H9 (cell line): ENCODE data around the gene MYH7. TPM values are rescaled to one million over a fixed set of nuclear protein-coding genes. Genes with fewer than 3 reads are reported as not detected.
A peak's percentile ranks its signal among the peaks of the same experiment; 100 is the strongest.

ENCODE experiments used
- DNase-seq: peaks from one replicate; pipeline ENCODE4 v3.0.0-alpha.2; 2017
- H2AFZ ChIP-seq: one replicate; pipeline ENCODE4 v1.6.1; 2013; ENCODE audit warnings: mild to moderate bottlenecking, low read length, control low read depth, moderate library complexity
- H2AK5ac ChIP-seq: 2 replicates; pipeline ENCODE4 v1.6.1; 2013; ENCODE audit warnings: low read length, control low read depth, mixed read lengths; ENCODE audit not compliant: insufficient read length
- H2BK120ac ChIP-seq: one replicate; pipeline ENCODE4 v1.6.1; 2013; ENCODE audit warnings: low read depth, mild to moderate bottlenecking, low read length, control low read depth, inconsistent platforms; ENCODE audit not compliant: poor library complexity, severe bottlenecking
- H2BK12ac ChIP-seq: 2 replicates; pipeline ENCODE4 v1.6.1; 2013; ENCODE audit warnings: low read length, control low read depth, mixed read lengths, low read depth; ENCODE audit not compliant: insufficient read length
- H2BK15ac ChIP-seq: 2 replicates; pipeline ENCODE4 v1.6.1; 2013; ENCODE audit warnings: low read depth, low read length, control low read depth
- H2BK20ac ChIP-seq: one replicate; pipeline ENCODE4 v1.6.1; 2013; ENCODE audit warnings: low read depth, mild to moderate bottlenecking, low read length, control low read depth, inconsistent platforms; ENCODE audit not compliant: poor library complexity, severe bottlenecking
- H2BK5ac ChIP-seq: 2 replicates; pipeline ENCODE4 v1.6.1; 2013; ENCODE audit warnings: low read length, control low read depth, mixed read lengths; ENCODE audit not compliant: insufficient read length
- H3K14ac ChIP-seq: 2 replicates; pipeline ENCODE4 v1.6.1; 2013; ENCODE audit warnings: low read length, control low read depth; ENCODE audit not compliant: insufficient read depth
- H3K18ac ChIP-seq: 2 replicates; pipeline ENCODE4 v1.6.1; 2013; ENCODE audit warnings: low read depth, mild to moderate bottlenecking, mixed read lengths, low read length, control low read depth; ENCODE audit not compliant: insufficient read length
- H3K23ac ChIP-seq: 2 replicates; pipeline ENCODE4 v1.6.1; 2013; ENCODE audit warnings: low read length, control low read depth, mixed read lengths, low read depth; ENCODE audit not compliant: insufficient read length
- H3K23me2 ChIP-seq: 2 replicates; pipeline ENCODE4 v1.6.1; 2013; ENCODE audit warnings: low read depth, mild to moderate bottlenecking, mixed read lengths, low read length, control low read depth; ENCODE audit not compliant: insufficient read length, poor library complexity, severe bottlenecking
- H3K27ac ChIP-seq: 2 replicates; pipeline ENCODE4 v1.5.1; 2013; ENCODE audit warnings: low read length, control low read depth, mixed read lengths, low read depth; ENCODE audit not compliant: insufficient read length
- H3K27me3 ChIP-seq: 2 replicates; pipeline ENCODE4 v1.6.1; 2013; ENCODE audit warnings: low read length, control low read depth, inconsistent platforms; ENCODE audit not compliant: insufficient read depth
- H3K4ac ChIP-seq: 2 replicates; pipeline ENCODE4 v1.6.1; 2013; ENCODE audit warnings: low read depth, mild to moderate bottlenecking, control low read depth, inconsistent platforms, low read length, moderate library complexity
- H3K4me1 ChIP-seq: 2 replicates; pipeline ENCODE4 v1.6.1; 2013; ENCODE audit warnings: low read length, control low read depth, inconsistent platforms; ENCODE audit not compliant: insufficient read depth
- H3K4me2 ChIP-seq: 2 replicates; pipeline ENCODE4 v1.6.1; 2013; ENCODE audit warnings: low read length, control low read depth, mixed read lengths; ENCODE audit not compliant: insufficient read length, insufficient read depth
- H3K56ac ChIP-seq: 2 replicates; pipeline ENCODE4 v1.6.1; 2013; ENCODE audit warnings: low read depth, mild to moderate bottlenecking, mixed read lengths, low read length, control low read depth; ENCODE audit not compliant: insufficient read length
- H3K79me1 ChIP-seq: 2 replicates; pipeline ENCODE4 v1.6.1; 2013; ENCODE audit warnings: low read depth, mild to moderate bottlenecking, moderate library complexity, low read length, control low read depth, inconsistent platforms; ENCODE audit not compliant: insufficient read depth, poor library complexity, severe bottlenecking
- H3K79me2 ChIP-seq: 2 replicates; pipeline ENCODE4 v1.6.1; 2013; ENCODE audit warnings: low read length, control low read depth, inconsistent platforms; ENCODE audit not compliant: insufficient read depth
- H3K9ac ChIP-seq: 2 replicates; pipeline ENCODE4 v1.6.1; 2013; ENCODE audit warnings: low read length, control low read depth, mixed read lengths; ENCODE audit not compliant: insufficient read length; ENCODE audit errors: extremely low read depth
- H3K9me3 ChIP-seq: one replicate; pipeline ENCODE4 v1.6.1; 2013; ENCODE audit warnings: low read depth, low read length, inconsistent platforms; ENCODE audit not compliant: control insufficient read depth
- H3T11ph ChIP-seq: one replicate; pipeline ENCODE4 v1.6.1; 2013; ENCODE audit warnings: mild to moderate bottlenecking, low read length, control low read depth, inconsistent platforms
- H4K20me1 ChIP-seq: one replicate; pipeline ENCODE4 v1.6.1; 2013; ENCODE audit not compliant: control insufficient read depth, insufficient read length, insufficient read depth
- H4K5ac ChIP-seq: 2 replicates; pipeline ENCODE4 v1.6.1; 2013; ENCODE audit warnings: low read depth, mild to moderate bottlenecking, mixed read lengths, low read length, control low read depth; ENCODE audit not compliant: insufficient read length
- H4K8ac ChIP-seq: replicated peaks from 2 replicates; pipeline ENCODE4 v1.6.1; 2013; ENCODE audit warnings: low read length, control low read depth, mixed read lengths, low read depth; ENCODE audit not compliant: insufficient read length
- H4K91ac ChIP-seq: 2 replicates; pipeline ENCODE4 v1.6.1; 2013; ENCODE audit warnings: low read depth, mild to moderate bottlenecking, moderate library complexity, mixed read lengths, low read length, control low read depth; ENCODE audit not compliant: insufficient read length
- H3K27ac Mint-ChIP-seq, 3 experiments: 2 replicates in 2 of 3; 3 replicates in 1 of 3; pipeline ENCODE4 v1.8.0; 2020 to 2021; ENCODE audit warnings: mixed read lengths in 3 of 3, mild to moderate bottlenecking in 1 of 3, moderate library complexity in 1 of 3
- H3K27me3 Mint-ChIP-seq: 2 replicates; pipeline ENCODE4 v1.8.0; 2021; ENCODE audit warnings: low read depth, mild to moderate bottlenecking, moderate library complexity, mixed read lengths
- H3K36me3 Mint-ChIP-seq, 3 experiments: 2 replicates in 2 of 3; 3 replicates in 1 of 3; pipeline ENCODE4 v1.8.0; 2020 to 2021; ENCODE audit warnings: low read depth in 3 of 3, mixed read lengths in 3 of 3; ENCODE audit not compliant: insufficient read depth in 1 of 3
- H3K4me1 Mint-ChIP-seq, 2 experiments: 2 replicates each; pipeline ENCODE4 v1.8.0; 2020; ENCODE audit warnings: mixed read lengths in 2 of 2
- H3K4me3 Mint-ChIP-seq, 2 experiments: 2 replicates in 1 of 2; 3 replicates in 1 of 2; pipeline ENCODE4 v1.8.0; 2020 to 2021; ENCODE audit warnings: mild to moderate bottlenecking in 2 of 2, mixed read lengths in 2 of 2, moderate library complexity in 1 of 2
- H3K9me3 Mint-ChIP-seq, 2 experiments: 2 replicates in 1 of 2; 3 replicates in 1 of 2; pipeline ENCODE4 v1.8.0; 2020; ENCODE audit warnings: mild to moderate bottlenecking in 2 of 2, mixed read lengths in 2 of 2, moderate library complexity in 1 of 2
- CTCF ChIP-seq: fragments of 200-600 bp; sonication (generic); conservative IDR thresholded peaks from 3 replicates; pipeline ENCODE4 v1.8.0; 2021; ENCODE audit warnings: antibody characterized with exemption, mild to moderate bottlenecking
- WGBS: extraction: QIAGEN DNeasy Blood & Tissue Kit; methylation state at CpG from one replicate; pipeline ENCODE4 v1.1.7; 2013; ENCODE audit warnings: missing lambda C conversion rate, low lambda C conversion rate, mixed read lengths; ENCODE audit not compliant: insufficient read length; ENCODE audit errors: extremely low coverage; 5-methylcytosine and 5-hydroxymethylcytosine counted together
- total RNA-seq: library from RNA; stranded (reverse); gene quantifications from 2 replicates; pipeline ENCODE4 v1.2.1, GENCODE V29; 2021

Gene MYH7
- total RNA-seq, 1 experiment from 2014 or later = not detected

GRCh38 chr14:23449314-23449713, 13.9 kb upstream of the MYH7 start:
- Histone ChIP-seq H2BK15ac (no peak overlapping the region), H3K9ac (no peak overlapping the region), H3K23me2 (no peaks in the 10 kb centered on the region), H4K20me1 (no peaks in the 10 kb centered on the region), H3K27ac (no peak overlapping the region), H2BK5ac (no peak overlapping the region), H3T11ph (no peak overlapping the region), H3K56ac (no peak overlapping the region), H4K5ac (no peak overlapping the region), H3K79me1 (no peaks in the 10 kb centered on the region), H2AK5ac (no peak overlapping the region), H2BK120ac (no peak overlapping the region), H4K91ac (no peak overlapping the region), H3K4me2 (no peak overlapping the region), H3K27me3 (no peaks in the 10 kb centered on the region), H3K18ac (no peak overlapping the region), H2BK20ac (no peak overlapping the region), H3K79me2 (no peaks in the 10 kb centered on the region), H3K14ac (no peak overlapping the region), H2BK12ac (no peak overlapping the region), H3K23ac (no peak overlapping the region), H3K9me3 (no peaks in the 10 kb centered on the region), H2AFZ (peak overlapping the region; percentile 78), H3K4ac (no peak overlapping the region), H4K8ac (no peak overlapping the region), H3K4me1 (no peaks in the 10 kb centered on the region)
- Mint-ChIP-seq H3K4me1 (peaks cover 6 to 18% of the 10 kb centered on the region in 2 experiments; a peak in 2 of 4 replicates), H3K27ac (no peak overlapping the region), H3K9me3 (no peaks in the 10 kb centered on the region; a peak in 1 of 5 replicates), H3K36me3 (no peaks in the 10 kb centered on the region), H3K4me3 (no peak overlapping the region; a peak in 1 of 5 replicates), H3K27me3 (peaks cover 8% of the 10 kb centered on the region)
- TF ChIP-seq CTCF = no peak
- no CpG with 5 or more reads among the region's 1 CpG for whole genome bisulfite sequencing
- DNase-seq = no peak
